Naive B cell (primary cell): Measurements from ENCODE around the gene NR2F6. TPM values are rescaled to one million over a fixed set of nuclear protein-coding genes. Genes with fewer than 3 reads are reported as not detected.
A peak's percentile ranks its signal among the peaks of the same experiment; 100 is the strongest.

ENCODE experiments used
- ATAC-seq, 2 donors: fragments of 150-1000 bp; cut with Tn5 transposase; 2 replicates each; pipeline ENCODE4 v1.10.0; 2021; ENCODE audit warnings: low read depth in 2 of 2, mild to moderate bottlenecking in 2 of 2, moderate library complexity in 2 of 2
- DNase-seq: peaks from one replicate; pipeline ENCODE4 v3.0.0; 2022
- H3K27ac Mint-ChIP-seq, 6 donors: one replicate each; pipeline ENCODE4 v1.8.0; 2020 to 2022; ENCODE audit warnings: mild to moderate bottlenecking in 6 of 6, mixed read lengths in 6 of 6, moderate library complexity in 5 of 6, inconsistent platforms in 2 of 6
- H3K27me3 Mint-ChIP-seq, 3 donors: one replicate each; pipeline ENCODE4 v1.8.0; 2021 to 2022; ENCODE audit warnings: mixed read lengths in 3 of 3, mild to moderate bottlenecking in 1 of 3
- H3K36me3 Mint-ChIP-seq, 2 donors: one replicate each; pipeline ENCODE4 v1.8.0; 2020 to 2022; ENCODE audit warnings: mixed read lengths in 2 of 2, inconsistent platforms in 1 of 2, mild to moderate bottlenecking in 1 of 2
- H3K4me1 Mint-ChIP-seq, 3 donors: one replicate each; pipeline ENCODE4 v1.8.0; 2020 to 2022; ENCODE audit warnings: mixed read lengths in 3 of 3, inconsistent platforms in 1 of 3, mild to moderate bottlenecking in 1 of 3, moderate library complexity in 1 of 3
- H3K4me3 Mint-ChIP-seq, 8 donors: one replicate each; pipeline ENCODE4 v1.8.0; 2020 to 2022; ENCODE audit warnings: mild to moderate bottlenecking in 8 of 8, mixed read lengths in 8 of 8, moderate library complexity in 8 of 8, inconsistent platforms in 2 of 8
- H3K9me3 Mint-ChIP-seq, 7 donors: one replicate each; pipeline ENCODE4 v1.8.0; 2020 to 2022; ENCODE audit warnings: mixed read lengths in 7 of 7, mild to moderate bottlenecking in 5 of 7, inconsistent platforms in 2 of 7, moderate library complexity in 1 of 7
- polyA plus RNA-seq, 6 donors: library from polyadenylated mRNA; unstranded; fragments of 300-500 nt; fragmentation: Illumina TruSeq; gene quantifications; one replicate each; pipeline ENCODE4 v1.2.3, GENCODE V29; 2021; ENCODE audit warnings: low read depth in 6 of 6

The NR2F6 gene
- polyA plus RNA-seq, 6 donors from 2014 or later: 0.33 to 1.6 (median 1.0) TPM; not detected in 1

DNA sequence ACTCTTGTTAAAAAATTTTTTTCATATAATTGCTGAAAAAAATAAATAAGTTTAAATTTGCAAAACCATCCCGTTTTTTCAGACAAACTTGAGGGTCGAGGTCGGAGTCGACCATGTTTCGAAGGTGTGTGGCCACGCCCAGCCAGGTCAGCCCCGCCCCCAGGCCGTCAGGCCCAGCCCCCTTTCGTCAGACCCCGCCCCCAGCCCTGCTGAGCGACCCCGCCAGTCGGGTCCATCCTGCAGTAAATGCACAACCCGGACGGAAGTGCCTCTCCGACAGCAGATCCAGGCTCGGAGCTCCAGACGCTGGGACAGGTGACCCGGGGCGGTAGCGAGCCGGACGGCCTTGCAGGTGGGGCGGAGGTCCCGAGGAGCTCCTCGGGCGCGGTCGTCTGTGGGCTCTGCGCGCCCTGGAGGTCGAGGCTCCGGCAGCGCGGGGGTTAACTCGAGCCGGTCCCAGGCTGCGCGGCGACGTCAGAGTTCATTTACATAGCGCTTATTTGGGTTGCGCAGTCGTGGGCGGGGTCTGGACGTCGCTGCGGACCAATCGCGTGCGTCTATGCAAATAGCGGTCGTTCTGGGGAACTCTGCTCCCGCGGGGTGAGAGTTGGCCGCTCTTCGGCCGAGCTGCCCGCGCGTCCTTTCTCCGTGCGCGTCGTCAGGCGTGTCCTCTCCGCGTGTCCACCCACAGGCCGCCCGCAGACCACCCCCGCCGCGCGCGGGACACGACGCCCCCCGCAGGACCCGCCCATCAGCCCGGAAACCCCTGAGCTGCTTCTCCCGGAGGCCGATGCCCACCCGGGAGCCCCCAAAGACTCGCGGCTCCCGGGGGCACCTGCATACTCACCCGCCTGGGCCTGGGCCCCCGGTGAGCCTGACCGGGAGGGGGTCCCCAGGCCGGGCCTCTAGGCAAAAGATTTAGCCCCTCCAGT, 19.5 kb downstream of the NR2F6 start, which contains the start of gene OCEL1:
TSS of gene OCEL1 (plus strand) at position 225 of the 932 bp plus-strand sequence. CDS start at position 247, 22 bp downstream.
- peak; percentile 97 for DNase-seq
- Mint-ChIP-seq H3K4me1 (peaks cover 5 to 25% (median 15%) of the 10 kb centered on the region in 3 donors), H3K36me3 (no peaks in the 10 kb centered on the region), H3K4me3 (peak within 1 kb of the TSS; percentile 85 to 99 (median 95)), H3K9me3 (no peaks in the 10 kb centered on the region), H3K27me3 (no peaks in the 10 kb centered on the region), H3K27ac (peak within 1 kb of the TSS; percentile 88 to 99 (median 97))
- ATAC-seq: peak; percentile 87 to 89

DNA sequence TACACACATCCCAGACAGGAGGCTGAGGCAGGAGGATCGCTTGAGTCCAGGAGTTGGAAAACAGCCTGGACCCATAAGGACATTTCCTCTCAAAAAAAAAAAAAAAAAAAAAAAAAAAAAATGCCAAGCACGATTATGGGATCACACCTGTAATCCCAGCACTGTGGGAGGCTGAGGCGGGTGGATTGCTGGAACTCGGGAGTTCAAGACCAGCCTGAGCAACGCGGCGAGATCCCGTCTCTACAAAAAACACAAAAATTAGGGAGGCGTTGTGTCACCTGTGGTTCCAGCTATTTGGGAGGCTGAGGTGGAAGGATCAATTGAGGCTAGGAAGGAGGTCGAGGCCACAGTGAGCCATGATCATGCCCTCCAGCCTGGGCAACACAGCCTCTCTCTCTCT, 20.7 kb downstream of the NR2F6 start:
- H3K36me3 Mint-ChIP-seq: no peaks in the 10 kb centered on the region
- H3K27me3 Mint-ChIP-seq: no peaks in the 10 kb centered on the region
- no peaks in the 10 kb centered on the region for H3K9me3 Mint-ChIP-seq
- no peak overlapping the region for H3K27ac Mint-ChIP-seq
- DNase-seq (no peak), ATAC-seq (no peak)
- H3K4me3 Mint-ChIP-seq: peak overlapping the region in 6 of 8 donors; percentile 43 to 96 (median 82)
- peaks cover 5 to 25% (median 15%) of the 10 kb centered on the region in 3 donors for H3K4me1 Mint-ChIP-seq

DNA sequence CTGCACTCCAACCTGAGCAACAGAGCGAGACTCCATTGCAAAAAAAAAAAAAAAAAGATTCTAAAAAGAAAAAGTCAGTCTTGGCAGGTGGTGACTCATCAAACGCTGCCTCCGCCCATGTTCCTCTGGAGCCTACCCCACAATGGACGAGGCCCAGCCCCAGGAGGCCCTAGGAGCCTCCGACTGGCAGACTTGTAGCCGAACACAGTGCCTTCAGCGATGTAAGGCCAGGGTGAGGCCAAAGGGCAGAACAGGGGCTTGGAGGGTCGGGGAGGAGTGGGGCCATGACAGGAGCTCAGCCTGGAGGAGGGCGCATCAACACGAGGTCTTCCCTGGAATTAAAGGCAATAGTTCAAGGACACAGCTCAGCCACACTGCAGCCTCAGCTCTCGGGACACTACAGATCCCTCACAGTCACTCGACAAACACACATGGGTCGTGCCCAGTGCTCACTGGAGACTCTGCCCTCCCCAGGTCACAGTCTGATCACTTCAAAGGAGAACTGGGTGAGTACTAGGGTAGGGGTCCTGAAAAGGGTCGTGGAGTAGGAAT, 25.4 kb downstream of the NR2F6 start:
- Mint-ChIP-seq H3K27ac (peak overlapping the region in 1 of 6 donors; percentile 57), H3K4me3 (peak overlapping the region in 1 of 8 donors; percentile 29), H3K4me1 (peaks cover under 1 to 11% (median 5%) of the 10 kb centered on the region in 3 donors), H3K9me3 (peaks cover 0 to 2% (median 0%) of the 10 kb centered on the region in 7 donors), H3K27me3 (no peaks in the 10 kb centered on the region), H3K36me3 (peaks cover 8 to 18% of the 10 kb centered on the region in 2 donors)
- no peak for DNase-seq
- no peak for ATAC-seq

DNA sequence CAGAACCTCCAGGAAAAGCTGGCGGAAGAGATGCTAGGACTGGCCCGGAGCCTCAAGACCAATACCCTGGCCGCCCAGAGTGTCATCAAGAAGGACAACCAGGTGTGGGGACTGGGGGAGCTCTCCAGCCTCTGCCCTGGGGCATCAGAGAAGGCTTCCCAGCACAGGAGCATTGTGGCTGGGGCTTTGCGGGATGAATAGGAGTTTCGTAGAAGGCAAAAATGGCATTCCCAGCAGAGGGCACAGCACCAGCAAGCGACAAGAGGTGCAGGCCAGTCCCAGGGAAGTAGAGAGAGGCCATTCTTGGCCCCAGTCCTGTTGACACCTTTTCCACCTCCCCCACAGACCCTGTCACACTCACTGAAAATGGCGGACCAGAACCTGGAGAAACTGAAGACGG, 26.4 kb downstream of the NR2F6 start:
- H3K4me3 Mint-ChIP-seq: peak overlapping the region in 1 of 8 donors; percentile 30
- peaks cover 8 to 18% of the 10 kb centered on the region in 2 donors for H3K36me3 Mint-ChIP-seq
- no peak overlapping the region for H3K27ac Mint-ChIP-seq

DNA sequence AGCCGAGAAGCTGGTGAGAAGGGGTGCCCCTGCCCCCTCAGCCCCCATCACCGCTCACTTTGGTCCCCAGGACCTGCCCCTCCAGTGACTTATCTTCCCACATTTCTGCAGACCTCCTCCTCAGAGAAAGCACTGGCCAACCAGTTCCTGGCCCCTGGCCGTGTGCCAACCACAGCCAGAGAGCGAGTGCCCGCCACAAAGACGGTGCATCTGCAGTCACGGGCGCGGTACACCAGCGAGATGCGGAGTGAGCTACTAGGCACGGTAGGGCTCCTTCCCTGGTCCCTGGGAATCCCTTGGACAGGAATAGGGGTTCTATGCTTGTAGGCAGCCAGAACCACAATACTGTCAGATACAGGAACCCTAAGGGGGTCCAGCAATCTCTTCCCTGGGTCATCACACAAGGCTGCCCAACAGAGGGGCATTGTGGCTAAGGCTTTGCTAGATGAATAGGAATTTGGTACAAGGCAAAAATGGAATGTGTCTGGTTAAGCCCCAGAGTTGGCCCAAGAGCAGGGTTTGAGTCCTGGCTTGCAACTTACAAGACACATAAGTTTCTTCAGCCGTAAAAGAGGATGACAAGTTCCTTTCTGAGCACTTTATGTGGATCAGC, 29.6 kb downstream of the NR2F6 start:
- ATAC-seq (no peak), DNase-seq (no peak)
- H3K4me3 Mint-ChIP-seq: peak overlapping the region; percentile 82 to 98 (median 92)
- H3K27ac Mint-ChIP-seq: peak overlapping the region in 5 of 6 donors; percentile 38 to 99 (median 83)
- H3K4me1 Mint-ChIP-seq: peaks cover 6 to 25% (median 8%) of the 10 kb centered on the region in 3 donors
- peaks cover 0 to 2% (median 0%) of the 10 kb centered on the region in 7 donors for H3K9me3 Mint-ChIP-seq
- H3K36me3 Mint-ChIP-seq: peaks cover 8 to 18% of the 10 kb centered on the region in 2 donors
- H3K27me3 Mint-ChIP-seq: no peaks in the 10 kb centered on the region

More for the DNA sequence above, 26.4 kb downstream of the NR2F6 start:
- Mint-ChIP-seq H3K4me1 (peaks cover 6 to 20% (median 8%) of the 10 kb centered on the region in 3 donors), H3K9me3 (peaks cover 0 to 2% (median 0%) of the 10 kb centered on the region in 7 donors), H3K27me3 (no peaks in the 10 kb centered on the region)
- DNase-seq: no peak
- no peak for ATAC-seq

DNA sequence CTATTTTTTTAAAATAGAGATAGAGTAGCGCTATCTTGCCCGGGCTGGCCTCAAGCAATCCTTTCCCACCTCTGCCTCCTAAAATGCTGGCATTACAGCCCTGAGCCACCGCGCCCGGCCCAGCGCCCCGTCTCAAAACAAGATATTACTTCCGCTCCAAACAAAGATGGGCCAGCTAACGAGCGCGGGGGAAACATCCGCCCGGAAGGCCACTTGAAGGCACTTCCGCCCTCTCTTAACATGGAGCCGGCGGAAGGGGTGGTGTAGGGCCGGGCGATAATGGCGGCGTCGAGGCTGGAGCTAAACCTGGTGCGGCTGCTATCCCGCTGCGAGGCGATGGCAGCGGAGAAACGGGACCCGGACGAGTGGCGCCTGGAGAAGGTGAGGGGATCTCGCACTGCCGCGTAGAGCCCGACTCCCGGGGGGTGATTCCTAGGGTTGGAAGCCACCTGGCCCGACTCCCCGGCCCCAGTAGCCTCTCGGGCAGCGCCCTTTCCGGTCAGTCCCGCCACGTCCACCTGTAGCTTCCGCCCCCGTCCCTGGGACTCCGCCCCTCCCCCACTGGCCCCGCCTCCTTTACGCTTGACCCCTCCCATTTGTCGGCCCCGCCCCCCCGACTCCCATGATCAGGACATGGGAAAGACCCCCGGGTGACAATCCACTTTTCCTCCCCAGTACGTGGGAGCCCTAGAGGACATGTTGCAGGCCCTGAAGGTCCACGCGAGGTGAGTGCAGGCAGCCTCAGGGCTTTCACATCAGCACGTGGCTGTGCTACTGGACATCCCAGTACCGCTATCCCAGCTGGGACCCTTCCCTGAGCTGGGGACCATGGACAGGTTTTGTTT, 30.4 kb downstream of the NR2F6 start, which contains the start of gene USE1:
TSS of gene USE1 (plus strand) at position 231 of the 845 bp plus-strand sequence. CDS start at position 280, 49 bp downstream.
- peak; percentile 86 for DNase-seq
- Mint-ChIP-seq H3K36me3 (peaks cover 8 to 18% of the 10 kb centered on the region in 2 donors), H3K9me3 (peaks cover 0 to 2% (median 0%) of the 10 kb centered on the region in 7 donors), H3K4me1 (peaks cover 6 to 26% (median 8%) of the 10 kb centered on the region in 3 donors), H3K4me3 (peak within 1 kb of the TSS; percentile 82 to 98 (median 92)), H3K27me3 (no peaks in the 10 kb centered on the region), H3K27ac (peak within 1 kb of the TSS; percentile 95 to 99 (median 98))
- ATAC-seq: peak; percentile 97 to 98

DNA sequence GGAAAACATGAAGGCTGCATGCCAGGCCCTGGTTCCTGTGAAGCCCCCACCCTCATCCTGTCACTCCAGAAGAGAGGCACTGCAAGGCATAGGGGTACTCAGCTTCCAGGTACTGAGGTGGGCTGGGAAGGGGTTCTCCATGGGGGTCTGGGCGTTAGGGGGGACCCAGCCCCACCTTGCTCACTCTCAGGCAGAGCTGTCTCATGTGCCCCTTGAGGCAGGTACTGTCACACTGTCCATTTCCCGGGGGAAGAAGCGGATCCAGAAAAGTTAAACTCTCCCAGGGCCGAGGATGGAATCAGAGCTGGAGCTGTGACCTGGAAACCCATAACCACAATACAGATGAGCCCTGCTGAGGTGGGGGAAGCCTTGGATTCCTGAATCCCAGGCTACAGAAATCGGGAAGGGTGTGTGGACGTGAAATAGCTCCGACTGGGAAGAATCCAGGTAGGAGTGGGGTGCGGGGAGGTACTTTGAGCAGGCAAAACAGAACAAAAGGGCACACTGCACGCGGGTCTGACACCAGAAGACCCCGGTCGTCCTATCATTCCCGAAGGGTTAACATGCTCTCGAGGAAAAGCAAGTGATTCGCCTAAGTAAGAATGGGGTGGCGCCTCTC, 31.1 kb downstream of the NR2F6 start:
- peak overlapping the region; percentile 95 to 99 (median 98) for H3K27ac Mint-ChIP-seq
- no peak for ATAC-seq
- peaks cover 0 to 2% (median 0%) of the 10 kb centered on the region in 7 donors for H3K9me3 Mint-ChIP-seq
- no peaks in the 10 kb centered on the region for H3K27me3 Mint-ChIP-seq
- peaks cover 8 to 18% of the 10 kb centered on the region in 2 donors for H3K36me3 Mint-ChIP-seq
- H3K4me1 Mint-ChIP-seq: peaks cover 11 to 28% (median 13%) of the 10 kb centered on the region in 3 donors
- H3K4me3 Mint-ChIP-seq: peak overlapping the region; percentile 82 to 98 (median 92)
- no peak for DNase-seq

DNA sequence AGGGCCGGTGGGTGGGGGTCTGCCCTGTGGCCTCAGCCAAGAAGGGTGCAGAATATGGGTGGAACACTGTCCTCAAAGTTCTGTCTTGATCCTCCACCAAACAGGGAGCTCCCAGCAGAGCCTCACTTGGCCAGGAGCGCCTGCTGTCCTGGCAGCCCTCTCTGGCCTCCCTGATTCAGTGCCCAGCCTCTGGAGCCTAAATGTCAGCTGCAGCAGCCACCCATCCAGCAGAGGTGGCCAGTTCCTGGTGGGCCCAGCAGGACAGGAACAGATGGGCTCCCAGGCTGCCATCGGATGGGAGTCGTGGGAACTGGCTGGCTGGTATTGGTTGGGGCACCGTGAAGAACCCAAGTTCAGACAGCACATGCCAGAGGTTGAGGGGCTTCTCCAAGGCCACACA, 32.4 kb downstream of the NR2F6 start:
- ATAC-seq: no peak
- no peak for DNase-seq
- H3K36me3 Mint-ChIP-seq: peaks cover 5 to 17% of the 10 kb centered on the region in 2 donors
- H3K27ac Mint-ChIP-seq: peak overlapping the region in 1 of 6 donors; percentile 87
- peaks cover 16 to 30% (median 19%) of the 10 kb centered on the region in 3 donors for H3K4me1 Mint-ChIP-seq
- no peaks in the 10 kb centered on the region for H3K9me3 Mint-ChIP-seq
- H3K27me3 Mint-ChIP-seq: no peaks in the 10 kb centered on the region
- peak overlapping the region in 4 of 8 donors; percentile 10 to 76 (median 32) for H3K4me3 Mint-ChIP-seq

DNA sequence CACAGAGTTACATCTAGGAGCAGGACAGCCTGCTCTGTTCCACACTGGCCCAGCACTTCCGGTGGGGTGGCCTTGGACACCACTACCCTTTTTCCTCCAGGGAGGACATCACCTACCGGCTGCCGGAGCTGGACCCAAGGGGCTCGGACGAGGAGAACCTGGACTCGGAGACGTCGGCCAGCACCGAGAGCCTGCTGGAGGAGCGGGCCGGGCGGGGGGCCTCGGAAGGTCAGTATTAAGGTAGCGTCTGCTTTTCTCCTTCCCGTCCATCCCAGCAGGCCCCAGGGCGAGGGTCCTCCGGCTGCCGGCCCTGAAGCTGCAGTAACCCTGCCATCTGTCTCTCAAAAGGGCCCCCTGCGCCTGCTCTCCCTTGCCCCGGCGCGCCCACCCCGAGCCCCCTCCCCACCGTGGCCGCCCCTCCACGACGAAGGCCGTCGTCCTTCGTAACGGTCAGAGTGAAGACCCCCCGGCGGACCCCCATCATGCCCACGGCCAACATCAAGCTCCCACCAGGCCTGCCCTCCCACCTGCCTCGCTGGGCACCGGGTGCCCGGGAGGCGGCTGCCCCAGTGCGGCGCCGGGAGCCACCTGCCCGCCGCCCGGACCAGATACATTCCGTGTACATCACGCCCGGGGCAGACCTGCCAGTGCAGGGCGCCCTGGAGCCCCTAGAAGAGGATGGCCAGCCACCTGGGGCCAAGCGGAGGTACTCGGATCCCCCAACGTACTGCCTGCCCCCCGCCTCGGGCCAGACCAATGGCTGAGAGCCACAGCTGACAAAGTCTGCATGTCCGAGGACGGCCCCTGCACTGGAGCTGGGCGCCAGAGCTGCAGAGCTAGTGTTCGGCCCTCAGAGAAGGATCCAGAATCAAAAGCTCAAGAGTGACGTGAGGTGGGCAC, 33.9 kb downstream of the NR2F6 start:
- no peaks in the 10 kb centered on the region for H3K9me3 Mint-ChIP-seq
- ATAC-seq: no peak
- H3K4me3 Mint-ChIP-seq: no peak overlapping the region
- H3K4me1 Mint-ChIP-seq: peaks cover 16 to 30% (median 19%) of the 10 kb centered on the region in 3 donors
- DNase-seq: no peak
- H3K27ac Mint-ChIP-seq: no peak overlapping the region
- H3K36me3 Mint-ChIP-seq: peaks cover 9 to 19% of the 10 kb centered on the region in 2 donors
- H3K27me3 Mint-ChIP-seq: no peaks in the 10 kb centered on the region

DNA sequence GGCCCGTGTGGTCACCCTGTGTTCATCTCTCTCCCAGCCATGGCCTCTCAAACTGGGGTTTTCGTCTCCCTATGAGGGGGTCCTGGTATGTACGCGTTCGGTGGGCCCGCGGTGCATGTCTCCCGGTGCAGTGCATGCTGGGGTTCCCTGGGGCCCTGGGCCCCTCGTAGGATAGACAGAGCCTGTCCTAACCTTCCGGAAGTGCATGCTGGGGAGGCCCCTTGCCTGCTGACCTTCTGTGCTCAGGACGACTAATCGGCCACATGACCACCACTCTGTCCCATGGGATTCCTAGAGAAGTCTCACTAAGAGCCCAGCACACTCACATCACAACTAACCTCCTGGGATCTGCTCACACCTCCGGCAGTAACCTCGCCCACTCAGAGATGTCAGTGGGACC, 35.4 kb downstream of the NR2F6 start:
- Mint-ChIP-seq H3K4me3 (no peak overlapping the region), H3K27me3 (no peaks in the 10 kb centered on the region), H3K36me3 (peaks cover 9 to 16% of the 10 kb centered on the region in 2 donors), H3K4me1 (peaks cover 15 to 21% (median 18%) of the 10 kb centered on the region in 3 donors), H3K9me3 (no peaks in the 10 kb centered on the region), H3K27ac (peak overlapping the region in 1 of 6 donors; percentile 79)
- DNase-seq (no peak), ATAC-seq (no peak)
